Liver (tissue), 9 donors: Measurements from ENCODE around the gene YIPF4. TPM values are rescaled to one million over a fixed set of nuclear protein-coding genes. Genes with fewer than 3 reads are reported as not detected.
A peak's percentile ranks its signal among the peaks of the same experiment; 100 is the strongest.
"Not testable (repeated sequence)": the region's sequence is repeated elsewhere in the genome, so short reads cannot be mapped to it uniquely, and the experiment has no call there.

ENCODE experiments used
- DNase-seq: peaks from one replicate; pipeline ENCODE4 v3.0.0-alpha.2; 2017; ENCODE audit warnings: low spot score
- H3K27ac ChIP-seq, 2 donors: one replicate each; pipeline ENCODE4 v1.7.0; 2013; ENCODE audit warnings: inconsistent platforms in 2 of 2, low read length in 2 of 2, control low read depth in 1 of 2, low read depth in 1 of 2, mild to moderate bottlenecking in 1 of 2
- H3K27me3 ChIP-seq, 4 donors: one replicate each; pipeline versions ENCODE4 v1.6.1 to v1.7.0; 2013; ENCODE audit warnings: low read length in 3 of 4, inconsistent platforms in 1 of 4, mild to moderate bottlenecking in 1 of 4, moderate library complexity in 1 of 4; ENCODE audit not compliant: control insufficient read depth in 4 of 4, insufficient read depth in 4 of 4
- H3K36me3 ChIP-seq, 4 donors: one replicate each; pipeline versions ENCODE4 v1.6.1 to v1.7.0; 2013; ENCODE audit warnings: low read length in 3 of 4, mild to moderate bottlenecking in 3 of 4, low read depth in 1 of 4, moderate library complexity in 1 of 4; ENCODE audit not compliant: control insufficient read depth in 4 of 4, insufficient read depth in 3 of 4
- H3K4me1 ChIP-seq, 4 donors: one replicate each; pipeline versions ENCODE4 v1.6.1 to v1.7.0; 2013; ENCODE audit warnings: low read length in 3 of 4, mild to moderate bottlenecking in 3 of 4, moderate library complexity in 1 of 4; ENCODE audit not compliant: control insufficient read depth in 4 of 4, insufficient read depth in 4 of 4
- H3K4me3 ChIP-seq, 3 donors: one replicate each; pipeline versions ENCODE4 v1.6.1 to v1.7.0; 2013; ENCODE audit warnings: low read length in 3 of 3, control low read depth in 1 of 3, low read depth in 1 of 3, mild to moderate bottlenecking in 1 of 3
- H3K9ac ChIP-seq, 2 donors: one replicate each; pipeline ENCODE4 v1.7.0; 2013; ENCODE audit warnings: low read length in 2 of 2, mild to moderate bottlenecking in 2 of 2, moderate library complexity in 2 of 2, control low read depth in 1 of 2, low read depth in 1 of 2
- H3K9me3 ChIP-seq, 4 donors: one replicate each; pipeline versions ENCODE4 v1.6.1 to v1.7.0; 2013; ENCODE audit warnings: low read length in 3 of 4; ENCODE audit not compliant: control insufficient read depth in 4 of 4
- CTCF ChIP-seq: fragments of 150-350 bp; IDR thresholded peaks from 2 replicates; pipeline ENCODE4 v1.5.1; 2017; ENCODE audit warnings: improper control_type of control experiment, low read depth, low read length; ENCODE audit not compliant: missing input control
- EGR1 ChIP-seq, 2 donors: IDR thresholded peaks; 2 replicates each; pipeline ENCODE4 v1.6.1; 2016 to 2018; ENCODE audit warnings: antibody characterized with exemption in 2 of 2, low read depth in 2 of 2
- FOXA1 ChIP-seq: IDR thresholded peaks from 2 replicates; pipeline ENCODE4 v1.6.1; 2016; ENCODE audit warnings: antibody characterized with exemption
- FOXA2 ChIP-seq: IDR thresholded peaks from 2 replicates; pipeline ENCODE4 v1.6.1; 2016; ENCODE audit warnings: antibody characterized with exemption
- GABPA ChIP-seq, 2 donors: IDR thresholded peaks in 1 of 2; conservative IDR thresholded peaks in 1 of 2; 2 replicates each; pipeline ENCODE4 v1.6.1; 2016; ENCODE audit warnings: antibody characterized with exemption in 2 of 2, mild to moderate bottlenecking in 1 of 2, moderate library complexity in 1 of 2
- JUND ChIP-seq, 2 donors: IDR thresholded peaks; 2 replicates each; pipeline ENCODE4 v1.6.1; 2016; ENCODE audit warnings: antibody characterized with exemption in 2 of 2
- MAX ChIP-seq: IDR thresholded peaks from 2 replicates; pipeline ENCODE4 v1.6.1; 2016; ENCODE audit warnings: antibody characterized with exemption
- REST ChIP-seq: IDR thresholded peaks from 2 replicates; pipeline ENCODE4 v1.6.1; 2016; ENCODE audit warnings: antibody characterized with exemption, mild to moderate bottlenecking
- RXRA ChIP-seq, 2 donors: IDR thresholded peaks; 2 replicates each; pipeline ENCODE4 v1.6.1; 2017 to 2018; ENCODE audit warnings: antibody characterized with exemption in 2 of 2, mild to moderate bottlenecking in 1 of 2
- SP1 ChIP-seq: IDR thresholded peaks from 2 replicates; pipeline ENCODE4 v1.6.1; 2018; ENCODE audit warnings: antibody characterized with exemption, mild to moderate bottlenecking
- TAF1 ChIP-seq: conservative IDR thresholded peaks from 2 replicates; pipeline ENCODE4 v1.6.1; 2016; ENCODE audit warnings: antibody characterized with exemption, mild to moderate bottlenecking
- YY1 ChIP-seq: IDR thresholded peaks from 2 replicates; pipeline ENCODE4 v1.6.1; 2016; ENCODE audit warnings: antibody characterized with exemption, mild to moderate bottlenecking
- ZBTB33 ChIP-seq: IDR thresholded peaks from 2 replicates; pipeline ENCODE4 v1.6.1; 2016; ENCODE audit warnings: antibody characterized with exemption
- WGBS: extraction: QIAGEN DNeasy Blood & Tissue Kit; methylation state at CpG from one replicate; pipeline ENCODE4 v1.1.7; 2013; 5-methylcytosine and 5-hydroxymethylcytosine counted together
- polyA plus RNA-seq, 2 donors: library from polyadenylated mRNA; stranded (reverse) in 1 of 2; unstranded in 1 of 2; fragments of 200-250 nt in 1 of 2; fragments of >200 nt in 1 of 2; fragmentation: Nextera tagmentation in 1 of 2; extraction: Ambion mirVana in 1 of 2; gene quantifications; one replicate each; pipeline versions ENCODE4 v1.2.1 to v1.2.3, GENCODE V29; 2013 to 2015
- total RNA-seq, 2 donors: library from RNA; depleted of rRNA; stranded (reverse); fragments of >200 nt; gene quantifications; one replicate each; pipeline ENCODE4 v1.2.3, GENCODE V29; 2014
- donor health status: healthy.
- donor health status: healthy.
- donor health status: healthy.
- donor health status: healthy.
- donor health status: healthy.

Gene YIPF4
- total and polyA plus RNA-seq, 4 donors, result 11.6 to 38.4 (median 14.4) TPM

GRCh38 chr2:32357318-32358110, 79.8 kb downstream of the YIPF4 start:
- DNase-seq, result peak; percentile 66

GRCh38 chr2:32358111-32358482, 80.4 kb downstream of the YIPF4 start:
- Histone ChIP-seq H3K27me3 (no peaks in the 10 kb centered on the region), H3K27ac (peak overlapping the region; percentile 46 to 94), H3K9me3 (no peaks in the 10 kb centered on the region), H3K9ac (peak overlapping the region in 1 of 2 donors; percentile 85), H3K4me1 (peaks cover 4 to 32% (median 25%) of the 10 kb centered on the region in 4 donors), H3K36me3 (no peaks in the 10 kb centered on the region), H3K4me3 (peak overlapping the region; percentile 30 to 99 (median 93))
- DNase-seq, result no peak
- 3% methylated on average over 16 of the region's 16 CpGs for WGBS
- TF ChIP-seq FOXA2, result no peak
- no peak for TF ChIP-seq JUND (IDR thresholded peaks at IDR 0.05)

More at GRCh38 chr2:32357318-32358110, 79.8 kb downstream of the YIPF4 start:
- H3K9me3 ChIP-seq, result no peaks in the 10 kb centered on the region
- peak overlapping the region; percentile 93 to 97 for H3K9ac ChIP-seq
- H3K36me3 ChIP-seq, result no peaks in the 10 kb centered on the region
- peaks cover 2 to 32% (median 24%) of the 10 kb centered on the region in 4 donors for H3K4me1 ChIP-seq
- TF ChIP-seq RXRA (IDR thresholded peaks at IDR 0.05), result no peak
- TF ChIP-seq ZBTB33, result no peak
- TF ChIP-seq TAF1, result no peak
- no peak for TF ChIP-seq GABPA (IDR thresholded peaks at IDR 0.05 in 1 of 2, conservative IDR thresholded peaks at IDR 0.05 in 1 of 2)
- TF ChIP-seq JUND (IDR thresholded peaks at IDR 0.05), result no peak
- TF ChIP-seq MAX, result no peak
- H3K27me3 ChIP-seq, result no peaks in the 10 kb centered on the region
- peak overlapping the region; percentile 92 to 99 (median 93) for H3K4me3 ChIP-seq
- H3K27ac ChIP-seq, result peak overlapping the region; percentile 94 to 97
- under 1% methylated on average over 65 of the region's 65 CpGs for WGBS

- TF ChIP-seq CTCF (no peak), FOXA1 (no peak), EGR1 (IDR thresholded peaks at IDR 0.05; ENCODE audit: low read depth in 2 of 2) (no peak), SP1 (no peak), YY1 (no peak), REST (no peak), ZBTB33 (no peak), GABPA (IDR thresholded peaks at IDR 0.05 in 1 of 2, conservative IDR thresholded peaks at IDR 0.05 in 1 of 2) (no peak)
- Histone ChIP-seq H3K9ac (no peak overlapping the region), H3K27me3 (no peaks in the 10 kb centered on the region), H3K9me3 (no peaks in the 10 kb centered on the region), H3K4me1 (peaks cover 5 to 44% (median 37%) of the 10 kb centered on the region in 4 donors), H3K36me3 (no peaks in the 10 kb centered on the region), H3K4me3 (no peak overlapping the region), H3K27ac (no peak overlapping the region)
- 84% methylated on average over 4 of the region's 4 CpGs for WGBS
- DNase-seq, result no peak
Measured at GRCh38 chr2:32360416-32360815, 82.7 kb downstream of the YIPF4 start.

GRCh38 chr2:32362997-32363396, 85.3 kb downstream of the YIPF4 start:
- not testable (repeated sequence) for H3K27me3 ChIP-seq, H3K9me3 ChIP-seq, H3K9ac ChIP-seq, H3K36me3 ChIP-seq, H3K27ac ChIP-seq, DNase-seq, H3K4me3 ChIP-seq
- peaks cover 7 to 46% (median 39%) of the 10 kb centered on the region in 4 donors for H3K4me1 ChIP-seq
- 98% methylated on average over 2 of the region's 2 CpGs for WGBS
